ENCODE results near the gene DIAPH2. TPM values are rescaled to one million over a fixed set of nuclear protein-coding genes. Genes with fewer than 3 reads are reported as not detected.

The DIAPH2 gene
- total and polyA plus RNA-seq, 9 of the 15 experiments (the other 6 are each of a cell fraction or from before 2014, with no cell fraction given): 0.01 to 0.18 (median 0.07) TPM; not detected in 1

- in situ Hi-C loops (cut with MboI): no loop called here
- no peaks in the 10 kb centered on the region for H3K9me1 ChIP-seq (ENCODE audit: control insufficient read depth, insufficient read depth, low read length)
- H3K79me2 ChIP-seq (ENCODE audit: control insufficient read depth, insufficient read depth, low read length): no peaks in the 10 kb centered on the region
- ATAC-seq (no peak), FAIRE-seq (no peak), DNase-seq (ENCODE audit: extremely low read depth in 1 of 4, low spot score in 3 of 4) (no peak)
- no TSS peak for BruUV-seq (replicated peaks)
- H3K27me3 ChIP-seq (ENCODE audit: control insufficient read depth in 2 of 2, insufficient read depth in 2 of 2, low read length in 2 of 2): no peaks in the 10 kb centered on the region
- 8% methylated on average over 3 of the region's 3 CpGs for WGBS (ENCODE audit: insufficient coverage, low coverage, missing lambda C conversion rate)
- intact Hi-C loops (cut with micrococcal nuclease): no loop called here
- no peaks in the 10 kb centered on the region for H3K36me3 ChIP-seq (ENCODE audit: control insufficient read depth, insufficient read depth, low read length)
- no peak overlapping the region for H3K27ac ChIP-seq (ENCODE audit: extremely low read depth, low read depth, low read length)
- ChIA-PET CTCF (ENCODE audit: low intra/inter-chr PET ratio) (no interaction called here), POLR2A (no interaction called here)
- H4K20me1 ChIP-seq (replicated peaks; ENCODE audit: control insufficient read depth, insufficient read depth, low read length): no peaks in the 10 kb centered on the region
- H2AFZ ChIP-seq (ENCODE audit: low read depth, low read length): no peak overlapping the region
- no peak overlapping the region for H3K4me2 ChIP-seq (ENCODE audit: insufficient read depth, low read length)
- no peaks in the 10 kb centered on the region for H3K9me3 ChIP-seq (replicated peaks; ENCODE audit: control insufficient read depth, insufficient read depth, low read depth, low read length)
- H3K4me1 ChIP-seq (replicated peaks in 1 of 2; ENCODE audit: control insufficient read depth in 2 of 2, insufficient read depth in 2 of 2, low read length in 2 of 2): no peaks in the 10 kb centered on the region
- no peak overlapping the region for H3K9ac ChIP-seq (ENCODE audit: insufficient read depth in 1 of 2, low read depth in 2 of 2, low read length in 2 of 2)
- TF ChIP-seq YY1 (IDR thresholded peaks at IDR 0.05; ENCODE audit: borderline replicate concordance in 1 of 3, control insufficient read depth in 1 of 3, extremely low read depth in 1 of 3, insufficient read depth in 3 of 3, insufficient read length in 1 of 3, insufficient replicate concordance in 2 of 3, low read depth in 1 of 3, low read length in 2 of 3): no peak
- no peak for TF ChIP-seq CC2D1A (IDR thresholded peaks at IDR 0.05)
- no peak for TF ChIP-seq SP1 (CRISPR knock-in tag; IDR thresholded peaks at IDR 0.05)
- TF ChIP-seq GTF2A2 (tag; IDR thresholded peaks at IDR 0.05): no peak
- no peak for TF ChIP-seq TARDBP (IDR thresholded peaks at IDR 0.05)
- no peak for TF ChIP-seq JUN (IDR thresholded peaks at IDR 0.05; ENCODE audit: borderline replicate concordance, low read depth, low read length)
- no peak for TF ChIP-seq JUN (CRISPR knock-in tag; IDR thresholded peaks at IDR 0.05; ENCODE audit: borderline replicate concordance)
- no peak for TF ChIP-seq ZNF407 (IDR thresholded peaks at IDR 0.05; ENCODE audit: low read depth)
- no peak for TF ChIP-seq POLR3G (IDR thresholded peaks at IDR 0.05; ENCODE audit: extremely low read depth, insufficient read length, insufficient replicate concordance)
- no peak for TF ChIP-seq SNRNP70 (optimal IDR thresholded peaks at IDR 0.05; ENCODE audit: low read depth, low read length)
- no peak overlapping the region for H3K4me3 ChIP-seq
These were observed 867.2 kb downstream of the DIAPH2 start for GRCh38 chrX:97551821-97552220.
